Psoas muscle (tissue), 8 donors: Measurements from ENCODE around the gene MPPED2. TPM values are rescaled to one million over a fixed set of nuclear protein-coding genes. Genes with fewer than 3 reads are reported as not detected.
A peak's percentile ranks its signal among the peaks of the same experiment; 100 is the strongest.

Experiments used
- ATAC-seq, 4 donors: fragments of 200-7000 bp; cut with Tn5 transposase; one replicate each; pipeline ENCODE4 v1.9.1; 2020; ENCODE audit warnings: moderate library complexity in 3 of 4, mild to moderate bottlenecking in 2 of 4
- DNase-seq, 2 donors: peaks; one replicate each; pipeline ENCODE4 v3.0.0-alpha.2; 2020
- H3K27ac ChIP-seq: fragments of 200-600 bp; one replicate; pipeline ENCODE4 v1.8.0; 2022
- H3K27me3 ChIP-seq, 3 donors: fragments of 200-600 bp in 1 of 3; one replicate each; pipeline versions ENCODE4 v1.6.1 to v1.8.0; 2013 to 2022; ENCODE audit warnings: low read length in 2 of 3, mild to moderate bottlenecking in 2 of 3, moderate library complexity in 1 of 3; ENCODE audit not compliant: insufficient read depth in 3 of 3
- H3K36me3 ChIP-seq, 2 donors: fragments of 200-600 bp in 1 of 2; one replicate each; pipeline versions ENCODE4 v1.6.1 to v1.8.0; 2013 to 2022; ENCODE audit warnings: low read depth in 1 of 2, mild to moderate bottlenecking in 1 of 2, moderate library complexity in 1 of 2; ENCODE audit not compliant: insufficient read depth in 1 of 2
- H3K4me1 ChIP-seq: fragments of 200-600 bp; one replicate; pipeline ENCODE4 v1.8.0; 2022
- H3K4me3 ChIP-seq: fragments of 200-600 bp; one replicate; pipeline ENCODE4 v1.8.0; 2022; ENCODE audit warnings: mild to moderate bottlenecking
- H3K9me3 ChIP-seq: fragments of 200-600 bp; one replicate; pipeline ENCODE4 v1.8.0; 2022
- WGBS, 3 donors: extraction: QIAGEN DNeasy Blood & Tissue Kit; methylation state at CpG; one replicate each; pipeline versions ENCODE4 v1.1.6 to v1.1.7; 2013; 5-methylcytosine and 5-hydroxymethylcytosine counted together
- intact Hi-C, 2 donors: fragments of 100-400 bp; cut with DNase I; formaldehyde crosslinking; loops; one replicate each; pipeline versions ENCODE4 v1.11.0 to v1.14.2; 2022
- polyA plus RNA-seq, 3 donors: library from polyadenylated mRNA; stranded (reverse); fragments of 200-250 nt; gene quantifications; one replicate each; pipeline ENCODE4 v1.2.3, GENCODE V29; 2013
- total RNA-seq, 4 donors: library from RNA; stranded (reverse); fragmentation: NEBNext Ultra II Directional in 2 of 4; extraction: Animal tissue kit (Norgen Biotek cat#: 25700) in 2 of 4; gene quantifications; one replicate each; pipeline versions ENCODE4 v1.2.1 to v1.2.4, GENCODE V29; 2021 to 2023
- TF ChIP-seq, protein P1 (sequence below): fragments of 200-600 bp; IDR thresholded peaks from one replicate; pipeline ENCODE4 v1.8.0; 2022; ENCODE audit warnings: antibody characterized with exemption
- donor health status: healthy with polysubstance abuse.
- donor health status: DM: no; HTN: no; CAD: no; lungs with moderate emphysema.
- donor health status: Bipolar disorder and iron deficiency.
- donor health status: healthy.
- donor health status: DM: yes; HTN: yes; CAD: no.
- donor health status: DM: no; HTN: no; CAD: no.
- donor health status: DM: no; HTN: no; CAD: no.
- donor health status: DM: yes; HTN: yes; CAD: no.

The MPPED2 gene
- total and polyA plus RNA-seq, 7 donors, result 0.44 to 7.9 (median 3.4) TPM

DNA sequence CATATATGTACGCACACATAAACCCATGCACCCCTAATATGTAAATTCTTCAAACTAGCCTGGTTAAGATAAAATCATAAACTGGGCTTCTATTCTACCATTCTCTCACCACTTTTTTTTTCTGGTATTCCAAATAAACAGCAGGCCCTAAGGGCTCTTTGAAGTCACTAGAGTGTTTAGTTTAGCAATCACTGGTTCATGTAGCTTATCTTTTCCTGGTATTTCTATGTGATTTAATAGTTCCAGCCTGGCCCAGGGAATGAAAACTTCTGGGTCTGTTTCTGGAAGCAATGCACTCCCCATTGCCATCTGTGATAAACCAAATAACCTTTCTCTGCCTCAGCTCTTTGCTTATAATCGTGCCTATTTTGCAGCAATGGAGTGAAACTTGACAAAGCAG lies 10.7 kb upstream of the MPPED2 start:
- intact Hi-C loops, result no loop called here
- Histone ChIP-seq H3K9me3 (no peaks in the 10 kb centered on the region), H3K36me3 (no peaks in the 10 kb centered on the region), H3K27me3 (no peaks in the 10 kb centered on the region), H3K27ac (no peak overlapping the region), H3K4me1 (peaks cover 12% of the 10 kb centered on the region), H3K4me3 (no peak overlapping the region)
- no peak for DNase-seq
- TF ChIP-seq, protein P1, sequence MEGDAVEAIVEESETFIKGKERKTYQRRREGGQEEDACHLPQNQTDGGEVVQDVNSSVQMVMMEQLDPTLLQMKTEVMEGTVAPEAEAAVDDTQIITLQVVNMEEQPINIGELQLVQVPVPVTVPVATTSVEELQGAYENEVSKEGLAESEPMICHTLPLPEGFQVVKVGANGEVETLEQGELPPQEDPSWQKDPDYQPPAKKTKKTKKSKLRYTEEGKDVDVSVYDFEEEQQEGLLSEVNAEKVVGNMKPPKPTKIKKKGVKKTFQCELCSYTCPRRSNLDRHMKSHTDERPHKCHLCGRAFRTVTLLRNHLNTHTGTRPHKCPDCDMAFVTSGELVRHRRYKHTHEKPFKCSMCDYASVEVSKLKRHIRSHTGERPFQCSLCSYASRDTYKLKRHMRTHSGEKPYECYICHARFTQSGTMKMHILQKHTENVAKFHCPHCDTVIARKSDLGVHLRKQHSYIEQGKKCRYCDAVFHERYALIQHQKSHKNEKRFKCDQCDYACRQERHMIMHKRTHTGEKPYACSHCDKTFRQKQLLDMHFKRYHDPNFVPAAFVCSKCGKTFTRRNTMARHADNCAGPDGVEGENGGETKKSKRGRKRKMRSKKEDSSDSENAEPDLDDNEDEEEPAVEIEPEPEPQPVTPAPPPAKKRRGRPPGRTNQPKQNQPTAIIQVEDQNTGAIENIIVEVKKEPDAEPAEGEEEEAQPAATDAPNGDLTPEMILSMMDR, result no peak
- 75 to 82% (median 82%) methylated on average over 2 of the region's 2 CpGs for WGBS, 3 donors
- ATAC-seq, result no peak

DNA sequence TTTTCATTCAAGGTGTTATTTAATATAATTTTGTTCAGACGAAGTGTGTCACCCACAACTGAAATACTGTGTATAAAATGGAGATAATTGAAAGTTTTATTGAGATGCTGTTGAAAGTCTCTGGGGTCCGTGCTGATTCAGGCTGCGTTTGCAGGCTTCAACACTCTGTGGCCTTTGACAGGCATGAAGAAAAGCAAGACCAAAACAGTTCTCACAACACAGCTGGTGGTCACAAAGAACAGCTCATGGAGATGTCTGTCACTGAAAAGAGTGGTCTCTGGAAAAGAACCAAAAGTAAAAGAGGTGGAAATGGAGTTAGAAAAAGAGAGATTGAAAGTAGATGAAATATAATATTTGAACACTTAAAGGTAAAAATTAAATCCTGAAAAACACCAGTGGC lies 9.8 kb upstream of the MPPED2 start:
- WGBS, 3 donors, result 57 to 76% (median 61%) methylated on average over 3 of the region's 3 CpGs
- no peak overlapping the region for H3K4me3 ChIP-seq
- no peaks in the 10 kb centered on the region for H3K9me3 ChIP-seq
- H3K27ac ChIP-seq, result no peak overlapping the region
- intact Hi-C loops, result no loop called here
- TF ChIP-seq, protein P1, result no peak
- H3K36me3 ChIP-seq, result no peaks in the 10 kb centered on the region
- no peak for DNase-seq
- no peaks in the 10 kb centered on the region for H3K27me3 ChIP-seq
- no peak for ATAC-seq
- H3K4me1 ChIP-seq, result peaks cover 12% of the 10 kb centered on the region

DNA sequence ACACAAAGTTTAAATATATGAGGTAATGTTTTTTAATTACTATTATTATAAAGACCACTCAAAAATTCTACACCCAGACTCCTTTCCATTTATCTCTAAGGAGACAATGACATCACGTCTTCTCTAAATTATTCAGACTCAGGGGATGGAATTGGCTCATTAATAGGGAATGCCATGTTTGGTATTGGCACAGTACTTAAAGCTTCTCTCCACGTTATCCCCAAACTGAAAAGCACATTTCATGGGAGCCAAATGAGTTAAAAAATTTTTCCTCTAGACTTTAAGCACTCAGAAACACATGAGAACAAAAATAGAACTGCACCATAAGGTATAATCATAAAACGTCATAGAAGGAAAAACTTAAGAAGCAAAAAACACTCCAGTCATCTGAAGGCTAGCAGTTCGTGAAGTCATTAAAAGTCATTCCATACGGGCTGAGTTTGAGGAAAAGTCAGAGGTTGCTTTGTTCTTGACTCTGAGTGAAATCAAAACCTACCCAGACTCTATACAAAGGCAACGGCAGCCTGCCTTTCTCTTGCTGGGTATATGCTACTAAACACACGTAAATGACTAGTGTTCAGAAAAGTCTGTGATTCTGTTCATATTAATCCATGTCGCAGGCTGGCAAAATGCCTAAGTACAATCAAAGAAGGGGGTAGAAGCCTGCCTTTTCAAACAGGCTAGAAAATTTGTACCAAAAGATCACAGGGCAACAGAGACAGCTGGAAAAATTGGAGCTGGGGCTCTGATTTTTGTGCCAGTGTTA lies 8.7 kb upstream of the MPPED2 start:
- Histone ChIP-seq H3K36me3 (no peaks in the 10 kb centered on the region), H3K4me3 (peak overlapping the region; percentile 35), H3K27me3 (no peaks in the 10 kb centered on the region), H3K27ac (no peak overlapping the region), H3K4me1 (peaks cover 12% of the 10 kb centered on the region), H3K9me3 (no peaks in the 10 kb centered on the region)
- intact Hi-C loops, result no loop called here
- ATAC-seq, result no peak
- WGBS, 3 donors, result 21 to 31% (median 28%) methylated on average over 8 of the region's 8 CpGs
- DNase-seq, result no peak
- TF ChIP-seq, protein P1, result no peak

DNA sequence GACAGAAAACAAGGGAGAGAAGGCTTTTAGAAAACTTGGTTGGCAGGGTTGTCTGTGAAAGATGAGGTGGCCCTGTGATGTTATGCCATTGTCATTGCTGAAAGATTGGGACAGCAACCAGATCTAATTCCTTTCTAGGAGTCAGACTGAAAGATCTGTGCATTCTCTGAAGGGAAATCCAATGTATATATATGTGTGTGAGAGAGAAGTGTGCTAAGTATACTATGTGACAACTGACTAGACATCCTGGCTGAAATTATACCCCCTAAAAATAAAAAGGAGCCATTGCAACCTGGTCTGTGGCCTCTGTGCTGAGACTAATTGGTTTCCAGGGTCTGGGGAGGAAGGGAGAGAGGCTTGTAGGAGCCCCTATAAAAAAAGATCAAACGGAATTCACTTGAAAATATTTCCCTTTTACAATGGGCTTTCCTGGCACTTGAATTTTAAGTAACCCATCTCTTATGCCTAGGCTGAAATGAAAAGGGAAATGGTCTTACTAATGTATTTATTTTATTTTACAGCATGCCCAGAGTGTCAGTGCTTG lies 1.2 kb upstream of the MPPED2 start:
- intact Hi-C loops, result loop anchor here (2.0 to 10.0 kb wide), 5 partner anchors 103 to 267 kb away; no protein-coding TSS in a partner anchor
- no peak overlapping the region for H3K27ac ChIP-seq
- H3K4me1 ChIP-seq, result no peaks in the 10 kb centered on the region
- ATAC-seq (no peak), DNase-seq (no peak)
- H3K9me3 ChIP-seq, result no peaks in the 10 kb centered on the region
- 73 to 88% (median 75%) methylated on average over 1 of the region's 1 CpG for WGBS, 3 donors
- H3K4me3 ChIP-seq, result no peak overlapping the region
- no peaks in the 10 kb centered on the region for H3K36me3 ChIP-seq
- peaks cover 0 to 7% (median 0%) of the 10 kb centered on the region in 3 donors for H3K27me3 ChIP-seq
- TF ChIP-seq, protein P1, result no peak
